HG03066 (cell line): ENCODE measurements around the gene PLEKHM3.
"Not testable (repeated sequence)": the region's sequence is repeated elsewhere in the genome, so short reads cannot be mapped to it uniquely, and the experiment has no call there.

Experiments used
- ATAC-seq: cut with Tn5 transposase; IDR thresholded peaks from one replicate; pipeline ENCODE4 v1.9.1; 2021; ENCODE audit warnings: low read depth; ENCODE audit not compliant: unreplicated experiment

Gene PLEKHM3

DNA sequence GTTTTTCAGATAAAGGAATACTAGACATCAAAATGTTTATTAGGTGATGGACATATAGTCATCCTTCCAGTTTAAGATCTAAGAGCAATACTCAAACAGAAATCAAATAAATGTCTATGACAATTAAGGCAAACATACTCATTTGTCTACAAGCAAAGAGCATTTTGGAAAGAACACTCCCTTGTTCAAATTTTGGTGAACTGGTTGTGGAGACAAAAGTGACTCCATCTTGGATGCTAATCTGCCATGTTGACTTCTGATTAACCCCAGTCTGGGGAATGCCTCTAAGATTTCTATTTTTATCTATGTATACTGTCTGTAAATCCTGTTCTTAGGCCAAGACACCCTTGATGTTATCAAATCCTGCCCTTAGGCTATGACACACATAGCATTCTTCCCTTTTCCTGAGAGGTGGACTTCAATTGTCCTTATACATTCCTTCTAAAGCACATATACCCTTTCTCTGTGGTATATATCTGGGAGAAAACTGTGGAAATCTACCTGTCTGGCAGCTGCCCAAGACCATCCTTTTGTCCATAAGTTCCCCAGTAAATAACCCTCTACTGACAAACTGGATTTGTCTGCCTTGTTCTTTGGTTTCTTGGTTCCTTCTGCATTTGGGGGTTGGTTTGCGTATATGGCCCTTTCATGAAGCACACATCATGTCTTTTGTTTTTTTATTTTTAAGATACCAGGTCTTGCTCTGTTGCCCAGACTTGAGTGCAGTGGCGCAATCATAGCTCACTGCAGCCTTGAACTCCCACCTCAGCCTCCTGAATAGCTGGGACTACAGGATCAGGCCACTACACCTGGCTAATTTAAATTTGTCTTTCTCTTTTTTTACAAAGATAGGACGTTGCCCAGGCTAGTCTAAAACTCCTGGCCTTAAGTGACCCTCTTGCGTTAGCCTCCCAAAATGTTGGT, 12.5 kb upstream of the PLEKHM3 start:
- ATAC-seq, result no peak

DNA sequence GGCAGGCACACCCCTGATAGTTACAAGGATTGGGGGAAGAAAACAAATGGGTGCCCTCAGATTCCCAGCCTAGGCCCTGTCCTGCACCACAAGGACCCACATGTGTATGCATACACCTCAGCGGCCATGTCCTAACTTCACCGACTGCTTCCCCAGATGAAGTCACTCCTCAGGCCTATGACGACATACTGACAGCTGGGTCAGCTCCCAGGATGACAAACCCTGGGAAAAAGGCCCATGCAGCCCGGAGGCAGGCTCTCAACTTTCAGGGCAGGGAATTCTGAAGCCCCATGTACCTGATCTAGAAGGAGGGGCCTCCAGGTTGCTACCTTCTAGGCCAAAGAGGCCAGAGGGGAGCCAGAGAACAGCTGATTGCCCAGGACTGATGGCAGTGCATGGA, 11.0 kb upstream of the PLEKHM3 start:
- ATAC-seq, result no peak

DNA sequence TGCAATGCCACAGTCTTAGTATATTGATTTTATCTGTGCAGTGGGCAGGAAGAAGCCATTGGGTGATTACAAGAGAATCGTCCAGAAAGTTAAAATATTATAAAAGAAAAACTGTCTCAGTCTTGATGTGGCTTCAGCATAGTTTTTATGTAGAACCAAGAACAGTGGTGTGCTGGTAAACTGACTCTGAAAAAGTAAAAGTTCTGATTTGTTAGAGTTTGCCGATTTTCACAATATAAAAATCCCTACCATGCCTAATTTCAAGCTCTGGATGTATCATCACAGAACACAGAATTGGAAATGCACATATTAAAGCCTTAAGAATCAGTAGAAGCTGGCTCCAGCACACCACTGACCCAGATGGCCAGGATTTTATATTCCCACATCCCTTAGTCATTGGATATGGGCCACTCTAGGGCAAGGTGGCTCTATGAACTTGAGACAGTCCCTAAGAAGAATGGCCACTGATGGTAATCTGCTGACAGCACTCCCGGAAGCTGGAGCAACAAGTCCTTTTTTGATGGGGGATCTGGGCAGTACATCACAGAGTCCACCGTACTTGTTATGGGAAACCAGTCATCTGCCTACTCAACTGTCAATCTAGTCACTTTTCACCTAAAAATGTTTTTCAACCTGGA, 9.3 kb upstream of the PLEKHM3 start:
- ATAC-seq, result no peak

DNA sequence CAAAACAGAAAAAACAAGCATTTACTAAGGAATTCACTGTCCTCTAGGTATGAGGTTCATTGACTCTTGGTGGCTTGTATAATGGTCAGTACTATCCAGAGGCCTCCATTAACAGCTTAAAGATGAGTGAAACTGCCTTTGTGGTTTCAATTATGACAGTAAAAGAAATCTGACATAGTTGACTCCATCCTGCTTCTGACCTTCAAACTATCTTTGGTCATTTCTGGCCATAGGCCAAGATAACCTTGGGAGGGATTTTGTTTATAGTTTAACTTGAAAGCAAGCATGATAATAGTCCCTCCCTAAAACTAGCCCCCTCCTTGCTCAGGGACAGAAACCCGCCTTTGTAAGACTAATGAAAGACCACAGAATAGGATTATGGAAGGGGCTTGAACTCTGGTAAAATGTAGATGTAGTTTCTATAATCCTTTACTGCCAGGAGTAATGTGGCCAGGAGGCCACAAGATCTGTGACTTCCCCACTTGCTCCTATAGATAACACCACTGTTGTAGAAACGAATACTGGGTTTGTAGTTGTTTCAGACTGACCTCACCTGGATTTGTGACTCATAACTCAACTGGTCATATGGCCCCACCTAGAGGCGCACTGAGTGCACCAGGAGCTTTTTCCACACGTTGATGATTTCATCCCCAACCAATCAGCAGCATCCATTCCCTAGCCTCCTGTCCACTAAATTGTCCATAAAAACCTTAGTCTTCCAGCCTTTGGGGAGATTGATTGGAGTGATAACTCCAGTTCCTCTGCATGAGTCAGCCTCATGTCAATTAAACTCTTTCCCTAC, 8.6 kb upstream of the PLEKHM3 start:
- peak; percentile 88 for ATAC-seq

DNA sequence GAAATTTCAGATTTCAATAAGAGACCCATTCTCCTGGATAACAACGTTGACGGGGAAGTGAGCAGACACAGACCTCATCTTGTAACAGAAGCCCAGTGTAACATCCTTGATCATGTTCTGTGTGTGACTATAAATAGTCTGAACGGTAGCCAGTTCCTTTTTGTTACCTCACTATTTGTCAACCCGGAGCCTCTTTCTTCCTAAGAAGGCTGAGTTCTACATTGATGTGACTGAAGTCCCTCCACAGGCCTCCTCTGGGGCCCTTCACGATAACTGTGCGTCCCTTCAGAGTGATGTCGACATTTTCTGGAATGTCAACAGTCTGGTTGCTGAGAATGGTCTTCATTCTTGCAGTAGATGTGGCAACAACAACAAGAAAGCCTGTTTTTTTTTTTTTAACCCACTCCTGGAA, 6.3 kb upstream of the PLEKHM3 start:
- ATAC-seq, result no peak

DNA sequence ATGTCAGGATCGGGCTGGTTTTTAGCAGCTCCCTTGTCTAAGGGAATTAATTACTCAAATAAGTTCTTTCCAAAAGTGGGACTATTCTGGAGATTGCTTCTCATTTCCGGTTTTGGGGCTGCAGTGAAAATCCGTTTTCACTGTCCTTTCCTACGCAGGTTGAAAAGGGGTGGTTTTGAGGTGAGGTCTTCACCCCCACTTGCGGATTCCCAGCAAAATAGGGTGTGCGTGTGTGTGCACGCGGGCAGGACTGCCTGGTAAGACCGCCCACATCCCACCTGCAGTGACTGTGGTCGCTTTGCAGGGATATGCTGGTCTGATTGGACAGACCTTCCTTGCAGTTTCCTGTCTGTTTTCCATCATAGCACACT, 472 bp upstream of the PLEKHM3 start:
- peak; percentile 21 for ATAC-seq

DNA sequence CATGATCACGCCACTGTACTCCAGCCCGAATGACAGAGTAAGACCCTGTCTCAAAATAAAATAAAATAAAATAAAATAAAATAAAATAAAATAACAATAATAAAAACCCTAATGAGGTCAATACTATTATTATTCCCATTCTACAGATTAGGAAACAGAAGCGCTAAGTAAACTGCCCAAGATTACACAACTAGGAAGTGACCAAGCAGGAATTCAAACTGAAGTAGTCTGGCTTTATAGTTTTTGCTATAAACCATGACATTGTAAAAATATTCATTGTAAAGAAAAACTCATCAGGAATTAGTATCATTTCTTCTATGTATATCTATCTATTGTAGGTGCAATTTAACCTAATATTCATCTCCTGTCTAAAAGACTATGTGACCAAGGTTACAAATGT, 1.2 kb downstream of the PLEKHM3 start:
- ATAC-seq, result no peak

DNA sequence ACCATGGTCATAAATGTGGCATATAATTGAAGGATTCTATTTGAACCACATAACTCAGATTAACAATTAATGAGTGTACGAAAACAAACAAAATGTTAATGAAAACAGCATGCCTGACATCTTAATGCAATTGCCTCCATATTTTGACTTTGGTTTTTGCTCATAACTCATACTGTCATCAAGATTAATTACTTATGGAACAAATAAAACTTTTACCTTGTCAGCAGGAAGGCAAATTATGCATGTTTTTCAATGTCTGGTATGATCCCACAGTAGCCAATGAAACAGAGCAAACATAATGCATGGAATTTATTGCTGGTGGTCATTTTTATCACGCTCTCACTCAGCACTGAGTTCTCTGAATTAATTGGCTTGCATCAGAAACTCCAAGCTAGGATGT, 5.1 kb downstream of the PLEKHM3 start:
- ATAC-seq, result no peak

DNA sequence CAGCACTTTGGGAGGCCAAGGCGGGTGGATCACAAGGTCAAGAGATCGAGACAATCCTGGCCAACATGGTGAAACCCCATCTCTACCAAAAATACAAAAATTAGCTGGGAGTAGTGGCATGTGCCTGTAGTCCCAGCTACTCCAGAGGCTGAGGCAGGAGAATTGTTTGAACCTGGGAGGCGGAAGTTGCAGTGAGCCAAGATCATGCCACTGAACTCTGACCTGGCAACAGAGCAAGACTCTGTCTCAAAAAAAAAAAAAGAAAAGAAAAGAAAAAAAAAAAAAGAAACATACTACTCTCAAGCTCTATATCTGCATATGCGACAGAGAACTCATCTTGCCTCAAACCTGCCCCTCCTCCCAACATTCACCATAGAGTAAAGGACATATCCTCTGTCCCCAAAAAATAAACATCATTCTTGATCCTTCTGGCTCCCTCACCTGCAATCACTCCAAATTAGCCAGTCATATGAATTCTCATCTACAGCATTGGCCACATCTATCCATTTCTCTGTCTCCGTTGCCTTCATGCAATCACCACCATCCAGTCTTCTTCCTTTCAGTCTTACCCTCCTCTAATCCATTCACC, 7.1 kb downstream of the PLEKHM3 start:
- ATAC-seq, result not testable (repeated sequence)

DNA sequence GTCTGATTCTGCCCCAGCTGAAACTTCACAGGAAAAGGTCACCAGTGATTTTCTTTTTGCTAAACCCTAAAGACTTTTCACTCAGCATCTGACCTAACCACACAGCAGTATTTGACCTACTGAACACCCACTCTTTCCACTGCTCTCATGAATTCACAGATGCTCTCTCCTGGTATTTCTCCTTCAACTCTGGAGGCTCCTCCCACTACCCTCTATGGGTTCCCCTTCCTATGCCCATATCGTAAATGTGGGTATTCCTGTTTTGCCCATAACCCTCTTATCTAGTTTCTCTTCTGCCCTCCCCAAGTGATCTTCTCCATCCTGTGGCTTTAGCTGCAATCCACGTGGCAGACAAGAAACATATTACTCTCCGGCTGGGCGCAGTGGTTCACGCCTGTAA, 7.6 kb downstream of the PLEKHM3 start:
- ATAC-seq, result no peak

DNA sequence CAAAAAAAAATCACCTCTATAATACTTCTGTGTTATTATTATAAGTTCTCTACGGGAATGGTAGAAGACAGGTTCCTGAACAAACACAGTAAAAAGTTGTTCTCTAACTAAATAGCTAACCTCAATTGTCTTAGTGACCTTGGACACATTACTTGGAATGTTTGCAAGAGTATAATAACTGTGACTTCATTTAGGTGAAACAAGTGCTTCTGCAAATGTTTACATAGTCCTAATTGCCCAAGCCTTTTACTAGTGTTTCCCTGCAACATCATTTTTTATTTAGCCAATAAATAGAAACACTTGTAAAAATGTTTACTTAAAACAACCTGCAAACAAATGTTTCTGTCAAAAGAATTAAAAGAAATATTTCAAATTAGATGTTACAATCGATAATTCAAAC, 9.9 kb downstream of the PLEKHM3 start:
- no peak for ATAC-seq

DNA sequence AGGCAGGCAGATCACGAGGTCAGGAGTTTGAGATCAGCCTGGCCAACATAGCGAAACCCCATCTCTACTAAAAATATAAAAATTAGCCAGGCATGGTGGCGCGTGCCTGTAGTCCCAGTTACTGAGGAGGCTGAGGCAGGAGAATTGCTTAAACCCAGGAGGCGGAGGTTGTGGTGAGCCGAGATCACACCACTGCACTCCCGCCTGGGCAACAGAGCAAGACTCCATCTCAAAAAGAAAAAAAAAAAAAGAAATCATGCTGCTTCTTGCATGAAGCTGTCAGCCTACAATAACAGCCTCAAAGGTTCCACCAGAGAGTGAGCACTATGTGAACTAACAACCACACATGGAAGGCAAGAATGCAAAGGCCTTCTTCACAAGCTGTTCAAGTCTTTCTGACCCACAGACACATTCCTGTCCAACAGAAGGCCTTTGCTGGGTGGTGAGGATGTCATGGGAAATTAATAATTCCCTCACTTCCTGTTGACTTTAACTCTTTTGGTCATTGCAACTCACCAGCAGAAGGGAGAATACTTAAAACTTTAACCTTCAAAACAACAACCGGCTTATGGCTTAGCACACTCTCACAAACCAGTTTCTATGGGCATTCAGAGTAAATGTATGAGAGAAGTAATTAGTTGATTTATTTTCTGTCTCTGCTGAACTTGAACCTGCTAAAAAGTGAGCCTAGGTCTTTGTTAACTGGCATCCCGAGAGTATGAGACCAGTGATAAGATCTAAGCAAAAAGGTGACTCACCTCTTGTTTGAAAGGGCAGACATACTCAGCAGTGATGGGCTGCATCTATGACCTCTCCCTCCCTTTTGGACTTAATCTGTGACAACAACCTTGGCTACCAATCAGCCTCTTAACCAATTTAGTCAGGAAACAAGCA, 11.8 kb downstream of the PLEKHM3 start:
- ATAC-seq, result no peak

DNA sequence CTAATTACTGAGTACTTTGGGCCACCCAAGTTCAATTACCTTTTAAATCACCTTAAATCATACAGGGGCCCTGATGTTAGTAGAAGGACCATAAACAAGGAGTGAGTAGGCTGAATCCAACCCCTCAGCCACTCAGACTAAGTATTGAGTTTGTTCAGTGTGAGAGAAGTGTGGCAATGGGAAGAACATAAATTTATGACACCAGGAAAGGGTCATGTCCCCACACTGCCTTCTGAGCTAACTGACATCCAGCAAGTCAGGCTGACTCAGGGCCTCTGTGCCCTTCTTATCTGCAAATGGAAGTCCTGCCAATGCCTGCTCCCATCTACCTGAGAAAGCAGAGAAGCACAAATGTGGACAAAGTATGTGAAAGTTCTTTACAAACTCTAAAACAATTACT, 12.9 kb downstream of the PLEKHM3 start:
- no peak for ATAC-seq

DNA sequence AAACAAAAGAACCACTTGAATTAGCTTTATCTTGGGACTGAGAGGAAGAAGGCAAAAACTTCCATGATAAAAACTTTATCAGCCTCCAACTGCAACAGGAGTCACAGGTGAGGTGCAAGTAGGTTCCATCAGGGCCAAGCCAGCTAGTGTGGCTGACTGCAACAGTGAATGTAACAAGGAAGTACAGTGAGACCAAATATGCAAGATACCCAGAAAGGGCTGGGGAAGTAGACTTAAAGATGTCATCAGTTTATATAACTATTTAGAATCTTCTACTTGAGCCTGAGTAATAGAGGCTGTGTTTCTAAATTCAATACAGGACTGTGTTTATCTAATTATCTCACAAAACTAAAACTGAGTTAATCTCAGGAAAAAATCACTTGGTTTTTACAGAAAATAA, 14.8 kb downstream of the PLEKHM3 start:
- no peak for ATAC-seq

DNA sequence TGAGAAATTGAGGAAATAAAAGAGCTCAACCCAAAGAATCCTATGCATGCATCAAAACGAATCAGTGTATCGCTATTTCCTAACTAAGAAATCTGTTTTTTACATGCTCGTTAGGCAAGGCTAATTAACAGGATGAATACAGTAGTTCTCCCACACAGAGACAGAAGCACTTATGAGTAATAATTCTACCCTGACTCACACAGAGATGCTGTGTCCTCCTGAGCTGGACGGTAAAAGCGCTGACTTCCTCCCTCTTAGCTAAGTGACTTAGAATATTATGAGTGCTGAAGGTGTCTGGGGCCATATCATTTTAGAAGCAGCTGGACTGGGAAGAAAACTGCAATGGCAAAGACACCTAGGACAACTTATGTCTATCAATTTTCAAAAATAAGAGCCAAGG, 18.5 kb downstream of the PLEKHM3 start:
- no peak for ATAC-seq

DNA sequence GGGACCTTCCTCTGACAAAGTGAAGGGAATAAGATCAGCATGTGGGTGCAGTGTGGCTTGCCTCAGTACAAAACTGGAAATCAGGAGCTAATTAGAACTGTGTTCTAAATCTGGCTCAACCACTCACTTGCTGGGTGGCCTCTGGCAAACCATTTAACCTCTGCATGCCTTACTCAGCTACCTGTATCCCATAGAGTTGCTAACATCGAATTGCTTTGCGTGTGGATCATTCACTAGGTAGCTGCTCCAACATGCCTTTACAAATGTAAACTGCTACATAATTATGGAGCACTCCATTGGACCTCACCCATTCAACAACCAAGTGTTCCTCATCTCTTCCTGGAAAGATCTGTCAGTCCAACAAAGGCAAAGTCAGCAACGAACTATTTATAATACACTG, 19.0 kb downstream of the PLEKHM3 start:
- ATAC-seq, result no peak

DNA sequence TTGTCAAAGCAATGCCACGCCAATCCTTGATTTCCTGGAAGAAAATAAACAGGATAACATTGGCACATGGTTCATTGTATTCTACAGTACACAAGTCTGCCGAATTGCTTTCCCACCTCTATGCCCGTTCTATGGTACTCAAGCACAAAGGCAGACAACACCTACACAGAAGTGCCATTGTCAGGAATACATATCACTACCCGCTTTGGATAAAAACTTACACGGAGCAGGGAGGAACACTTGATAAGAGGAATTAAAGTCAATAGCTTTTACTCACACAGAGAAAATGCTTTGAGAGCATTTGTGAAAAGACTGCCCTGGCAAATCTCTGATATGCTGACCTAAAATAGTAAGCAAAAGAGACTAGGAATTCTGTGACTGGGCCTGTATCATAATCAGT, 23.4 kb downstream of the PLEKHM3 start:
- no peak for ATAC-seq

DNA sequence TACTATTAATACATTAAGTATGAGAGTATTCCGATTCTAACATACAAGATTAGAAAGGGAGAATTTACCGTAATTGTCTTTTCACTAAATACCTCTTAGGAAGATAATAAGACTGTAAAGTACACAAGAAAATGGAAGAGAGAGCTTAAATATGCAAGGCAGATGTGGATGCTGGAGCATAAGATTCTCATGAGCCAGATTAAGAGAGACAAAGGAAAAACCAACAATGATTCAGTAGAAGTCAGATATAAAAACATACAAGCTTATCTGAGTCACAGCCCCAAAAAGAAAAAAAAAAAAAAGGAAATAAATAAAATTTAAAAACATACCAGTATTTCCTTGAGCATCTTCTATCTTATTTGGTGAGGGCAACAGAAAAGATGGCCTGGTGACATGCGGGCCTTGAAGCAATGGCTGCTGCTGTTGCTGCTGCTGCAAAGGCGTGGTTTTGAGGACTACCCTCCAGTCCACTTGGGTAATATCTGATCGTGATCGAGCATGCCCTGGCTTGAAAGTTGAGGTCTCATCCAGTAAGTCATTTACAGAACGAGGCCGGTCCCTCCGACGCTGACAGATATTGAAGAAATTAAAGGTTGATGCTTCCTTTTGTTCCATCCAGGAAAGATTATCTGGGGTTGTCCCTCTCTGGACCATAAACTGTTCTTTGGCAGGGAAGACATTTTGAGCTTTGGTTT, 24.5 kb downstream of the PLEKHM3 start:
- no peak for ATAC-seq

DNA sequence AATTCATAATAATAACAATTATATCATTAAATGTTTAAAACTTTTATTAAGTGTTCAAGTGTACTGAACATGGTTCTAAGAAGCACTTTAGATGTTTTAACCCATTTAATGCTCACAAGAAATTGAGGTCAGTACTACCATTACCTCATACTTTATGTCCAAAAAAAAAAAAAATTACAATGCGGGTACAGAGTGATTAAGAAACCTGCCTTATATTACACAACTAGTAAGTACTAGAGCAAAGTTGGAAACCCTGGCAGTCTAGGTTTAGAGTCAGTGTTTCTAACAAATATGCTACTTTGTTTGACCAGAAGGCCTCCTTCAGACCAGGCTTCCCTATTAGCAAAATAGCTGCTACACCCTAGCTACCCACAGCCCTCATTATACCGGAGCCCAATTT, 28.5 kb downstream of the PLEKHM3 start:
- no peak for ATAC-seq
